ENCODE data around the gene CAMKK2.

GRCh38 chr12:121189131-121189530 is 107.4 kb downstream of the CAMKK2 start:
- TF ChIP-seq, protein P1, sequence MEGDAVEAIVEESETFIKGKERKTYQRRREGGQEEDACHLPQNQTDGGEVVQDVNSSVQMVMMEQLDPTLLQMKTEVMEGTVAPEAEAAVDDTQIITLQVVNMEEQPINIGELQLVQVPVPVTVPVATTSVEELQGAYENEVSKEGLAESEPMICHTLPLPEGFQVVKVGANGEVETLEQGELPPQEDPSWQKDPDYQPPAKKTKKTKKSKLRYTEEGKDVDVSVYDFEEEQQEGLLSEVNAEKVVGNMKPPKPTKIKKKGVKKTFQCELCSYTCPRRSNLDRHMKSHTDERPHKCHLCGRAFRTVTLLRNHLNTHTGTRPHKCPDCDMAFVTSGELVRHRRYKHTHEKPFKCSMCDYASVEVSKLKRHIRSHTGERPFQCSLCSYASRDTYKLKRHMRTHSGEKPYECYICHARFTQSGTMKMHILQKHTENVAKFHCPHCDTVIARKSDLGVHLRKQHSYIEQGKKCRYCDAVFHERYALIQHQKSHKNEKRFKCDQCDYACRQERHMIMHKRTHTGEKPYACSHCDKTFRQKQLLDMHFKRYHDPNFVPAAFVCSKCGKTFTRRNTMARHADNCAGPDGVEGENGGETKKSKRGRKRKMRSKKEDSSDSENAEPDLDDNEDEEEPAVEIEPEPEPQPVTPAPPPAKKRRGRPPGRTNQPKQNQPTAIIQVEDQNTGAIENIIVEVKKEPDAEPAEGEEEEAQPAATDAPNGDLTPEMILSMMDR (IDR thresholded peaks at IDR 0.05), result no peak
- TF ChIP-seq POLR2A (IDR thresholded peaks at IDR 0.05) (no peak), POLR2AphosphoS5 (IDR thresholded peaks at IDR 0.05) (no peak), EP300 (IDR thresholded peaks at IDR 0.05) (no peak)

Measured in suprapubic skin (tissue), 4 donors.